Esophagus squamous epithelium (tissue), 5 donors: ENCODE data around the gene EPDR1. TPM values are rescaled to one million over a fixed set of nuclear protein-coding genes. Genes with fewer than 3 reads are reported as not detected.

Source experiments
- DNase-seq: peaks from one replicate; lab custom pipeline; 2025; lab: John Stamatoyannopoulos, UW
- H3K27ac ChIP-seq, 4 donors: fragments of 200-600 bp; sonication (generic); one replicate each; pipeline ENCODE4 v1.5.1; 2016 to 2019; ENCODE audit warnings: mild to moderate bottlenecking in 1 of 4
- H3K27me3 ChIP-seq, 4 donors: fragments of 200-600 bp; sonication (generic); 1 replicate in 3 of 4; 2 replicates in 1 of 4; pipeline versions ENCODE4 v1.5.1 to v1.6.0; 2017 to 2021; ENCODE audit warnings: antibody characterized with exemption in 1 of 4
- H3K36me3 ChIP-seq, 3 donors: fragments of 200-600 bp; sonication (generic); one replicate each; pipeline ENCODE4 v1.5.1; 2016 to 2019
- H3K4me1 ChIP-seq, 3 donors: fragments of 200-600 bp; sonication (generic); one replicate each; pipeline ENCODE4 v1.5.1; 2017 to 2019
- H3K4me3 ChIP-seq, 4 donors: fragments of 200-600 bp; sonication (generic); 1 replicate in 3 of 4; 2 replicates in 1 of 4; pipeline ENCODE4 v1.5.1; 2016 to 2019; ENCODE audit warnings: mild to moderate bottlenecking in 2 of 4, moderate library complexity in 1 of 4
- H3K9me3 ChIP-seq, 3 donors: fragments of 200-600 bp; sonication (generic); one replicate each; pipeline ENCODE4 v1.5.1; 2016 to 2019
- POLR2A ChIP-seq, 4 donors: fragments of 450-650 bp; IDR thresholded peaks; one replicate each; pipeline ENCODE4 v1.6.1; 2017; ENCODE audit warnings: antibody characterized with exemption in 4 of 4, mild to moderate bottlenecking in 4 of 4, moderate library complexity in 3 of 4
- WGBS, 2 donors: methylation state at CpG; one replicate each; pipeline ENCODE4 v1.1.5; 2018; 5-methylcytosine and 5-hydroxymethylcytosine counted together
- intact Hi-C: fragments of 100-400 bp; cut with DNase I; formaldehyde crosslinking; loops from one replicate; pipeline ENCODE4 v1.15.0; 2022
- total RNA-seq, 4 donors: library from RNA; depleted of rRNA; stranded (reverse); fragments of >200 nt; gene quantifications; one replicate each; pipeline ENCODE4 v1.1.0, GENCODE V29; 2016
- TF ChIP-seq, protein P1 (sequence below), 6 experiments: fragments of 450-650 bp in 4 of 6; fragments of 200-600 bp in 2 of 6; sonication (generic) in 2 of 6; IDR thresholded peaks; one replicate each; pipeline ENCODE4 v1.5.1; 2016 to 2019; ENCODE audit warnings: antibody characterized with exemption in 6 of 6, mild to moderate bottlenecking in 4 of 6, moderate library complexity in 4 of 6
- donor health status: DM: yes; HTN: yes; CAD: no.

Gene EPDR1
- total RNA-seq, 4 donors from 2014 or later = 1.4 to 4.3 (median 3.4) TPM

- no peak overlapping the region for H3K4me3 ChIP-seq
- H3K4me1 ChIP-seq = no peaks in the 10 kb centered on the region
- no peak overlapping the region for H3K27ac ChIP-seq
- no peaks in the 10 kb centered on the region for H3K27me3 ChIP-seq
- intact Hi-C loops = no loop called here
- no peaks in the 10 kb centered on the region for H3K36me3 ChIP-seq
- no peaks in the 10 kb centered on the region for H3K9me3 ChIP-seq
- no peak for DNase-seq
- TF ChIP-seq, protein P1, sequence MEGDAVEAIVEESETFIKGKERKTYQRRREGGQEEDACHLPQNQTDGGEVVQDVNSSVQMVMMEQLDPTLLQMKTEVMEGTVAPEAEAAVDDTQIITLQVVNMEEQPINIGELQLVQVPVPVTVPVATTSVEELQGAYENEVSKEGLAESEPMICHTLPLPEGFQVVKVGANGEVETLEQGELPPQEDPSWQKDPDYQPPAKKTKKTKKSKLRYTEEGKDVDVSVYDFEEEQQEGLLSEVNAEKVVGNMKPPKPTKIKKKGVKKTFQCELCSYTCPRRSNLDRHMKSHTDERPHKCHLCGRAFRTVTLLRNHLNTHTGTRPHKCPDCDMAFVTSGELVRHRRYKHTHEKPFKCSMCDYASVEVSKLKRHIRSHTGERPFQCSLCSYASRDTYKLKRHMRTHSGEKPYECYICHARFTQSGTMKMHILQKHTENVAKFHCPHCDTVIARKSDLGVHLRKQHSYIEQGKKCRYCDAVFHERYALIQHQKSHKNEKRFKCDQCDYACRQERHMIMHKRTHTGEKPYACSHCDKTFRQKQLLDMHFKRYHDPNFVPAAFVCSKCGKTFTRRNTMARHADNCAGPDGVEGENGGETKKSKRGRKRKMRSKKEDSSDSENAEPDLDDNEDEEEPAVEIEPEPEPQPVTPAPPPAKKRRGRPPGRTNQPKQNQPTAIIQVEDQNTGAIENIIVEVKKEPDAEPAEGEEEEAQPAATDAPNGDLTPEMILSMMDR (IDR thresholded peaks at IDR 0.05) = no peak
- TF ChIP-seq POLR2A (IDR thresholded peaks at IDR 0.05) = no peak
- 25 to 50% methylated on average over 1 of the region's 1 CpG for WGBS, 2 donors
Measured at GRCh38 chr7:37987732-37988131, 67.3 kb downstream of the EPDR1 start.

- no peak for DNase-seq
- H3K27me3 ChIP-seq = no peaks in the 10 kb centered on the region
- H3K9me3 ChIP-seq = no peaks in the 10 kb centered on the region
- WGBS, 2 donors = 76 to 83% methylated on average over 7 of the region's 7 CpGs
- no peak overlapping the region for H3K4me3 ChIP-seq
- no peaks in the 10 kb centered on the region for H3K36me3 ChIP-seq
- H3K27ac ChIP-seq = no peak overlapping the region
- H3K4me1 ChIP-seq = no peaks in the 10 kb centered on the region
- intact Hi-C loops = no loop called here
- no peak for TF ChIP-seq POLR2A (IDR thresholded peaks at IDR 0.05)
- TF ChIP-seq, protein P1 (IDR thresholded peaks at IDR 0.05) = no peak
Measured at GRCh38 chr7:37988721-37989650, 68.5 kb downstream of the EPDR1 start.

DNA sequence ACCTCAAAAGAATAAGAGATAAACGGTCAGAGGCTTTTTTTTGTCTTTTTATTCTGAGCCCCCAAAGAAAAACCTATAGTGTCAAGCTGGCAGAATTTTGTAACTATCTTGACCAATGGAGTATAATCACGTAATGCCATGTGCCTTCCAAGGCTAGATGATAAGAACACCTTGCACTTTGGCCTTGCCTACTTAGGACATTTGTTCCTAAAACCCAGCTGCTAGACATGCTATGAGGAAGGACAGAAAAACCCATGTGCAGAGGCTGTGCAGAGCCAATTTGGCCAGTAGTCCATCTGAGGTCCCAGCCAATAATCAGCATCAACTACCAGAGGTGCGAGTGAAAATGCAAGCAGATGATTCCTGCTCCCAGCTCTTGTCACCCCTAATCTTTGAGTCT, 69.9 kb downstream of the EPDR1 start:
- Histone ChIP-seq H3K27ac (no peak overlapping the region), H3K36me3 (no peaks in the 10 kb centered on the region), H3K4me3 (no peak overlapping the region), H3K27me3 (no peaks in the 10 kb centered on the region), H3K4me1 (no peaks in the 10 kb centered on the region), H3K9me3 (no peaks in the 10 kb centered on the region)
- intact Hi-C loops = no loop called here
- 72 to 76% methylated on average over 3 of the region's 3 CpGs for WGBS, 2 donors
- DNase-seq = no peak
- TF ChIP-seq, protein P1 (IDR thresholded peaks at IDR 0.05) = no peak
- no peak for TF ChIP-seq POLR2A (IDR thresholded peaks at IDR 0.05)

- DNase-seq = no peak
- Histone ChIP-seq H3K4me1 (no peaks in the 10 kb centered on the region), H3K27ac (no peak overlapping the region), H3K27me3 (no peaks in the 10 kb centered on the region), H3K4me3 (no peak overlapping the region), H3K9me3 (no peaks in the 10 kb centered on the region), H3K36me3 (no peaks in the 10 kb centered on the region)
- intact Hi-C loops = no loop called here
- TF ChIP-seq, protein P1 (IDR thresholded peaks at IDR 0.05) = no peak
- no peak for TF ChIP-seq POLR2A (IDR thresholded peaks at IDR 0.05)
- WGBS, 2 donors = 46 to 75% methylated on average over 2 of the region's 2 CpGs
Measured at GRCh38 chr7:37993060-37993501, 72.6 kb downstream of the EPDR1 start.

DNA sequence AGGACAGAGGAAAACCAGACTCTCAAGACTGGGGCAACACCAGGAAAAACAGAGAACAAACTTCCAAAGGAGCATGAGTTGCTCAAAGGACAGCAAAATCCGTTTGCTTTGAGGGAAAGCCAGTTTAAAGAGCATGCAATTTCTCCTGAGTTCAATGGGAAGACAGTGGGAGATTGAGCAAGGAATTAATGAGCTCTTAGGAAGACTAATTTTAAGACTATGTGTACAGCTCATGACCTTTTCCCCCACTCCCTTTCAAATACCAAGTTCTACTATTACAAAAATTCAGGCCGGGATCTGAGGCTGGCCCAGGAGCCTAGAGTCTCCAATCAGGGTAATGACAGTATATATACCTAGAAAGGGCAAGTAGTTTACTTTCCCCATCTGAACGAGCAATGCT, 79.2 kb downstream of the EPDR1 start:
- 38 to 42% methylated on average over 3 of the region's 3 CpGs for WGBS, 2 donors
- Histone ChIP-seq H3K27ac (peak overlapping the region in 2 of 4 donors; percentile 64 to 70), H3K27me3 (no peaks in the 10 kb centered on the region), H3K4me1 (peaks cover 0 to 6% (median 0%) of the 10 kb centered on the region in 3 donors), H3K9me3 (no peaks in the 10 kb centered on the region), H3K4me3 (no peak overlapping the region), H3K36me3 (no peaks in the 10 kb centered on the region)
- intact Hi-C loops = no loop called here
- no peak for TF ChIP-seq POLR2A (IDR thresholded peaks at IDR 0.05)
- TF ChIP-seq, protein P1 (IDR thresholded peaks at IDR 0.05) = no peak
- no peak for DNase-seq
